Epithelial cell of esophagus (primary cell): ENCODE results near the gene MITF.

ENCODE experiments used
- DNase-seq: peaks from one replicate; pipeline ENCODE4 v3.0.0; 2010; ENCODE audit warnings: low read depth
- H3K4me3 ChIP-seq: 2 replicates; pipeline ENCODE4 v1.5.1; 2011; ENCODE audit warnings: mild to moderate bottlenecking, low read length, control low read depth
- TF ChIP-seq, protein P1 (sequence below): IDR thresholded peaks from 2 replicates; pipeline ENCODE4 v1.5.1; 2011; ENCODE audit warnings: low read depth, mild to moderate bottlenecking, low read length, control low read depth, inconsistent platforms; ENCODE audit not compliant: insufficient read depth; ENCODE audit errors: missing control alignments

Gene MITF

DNA sequence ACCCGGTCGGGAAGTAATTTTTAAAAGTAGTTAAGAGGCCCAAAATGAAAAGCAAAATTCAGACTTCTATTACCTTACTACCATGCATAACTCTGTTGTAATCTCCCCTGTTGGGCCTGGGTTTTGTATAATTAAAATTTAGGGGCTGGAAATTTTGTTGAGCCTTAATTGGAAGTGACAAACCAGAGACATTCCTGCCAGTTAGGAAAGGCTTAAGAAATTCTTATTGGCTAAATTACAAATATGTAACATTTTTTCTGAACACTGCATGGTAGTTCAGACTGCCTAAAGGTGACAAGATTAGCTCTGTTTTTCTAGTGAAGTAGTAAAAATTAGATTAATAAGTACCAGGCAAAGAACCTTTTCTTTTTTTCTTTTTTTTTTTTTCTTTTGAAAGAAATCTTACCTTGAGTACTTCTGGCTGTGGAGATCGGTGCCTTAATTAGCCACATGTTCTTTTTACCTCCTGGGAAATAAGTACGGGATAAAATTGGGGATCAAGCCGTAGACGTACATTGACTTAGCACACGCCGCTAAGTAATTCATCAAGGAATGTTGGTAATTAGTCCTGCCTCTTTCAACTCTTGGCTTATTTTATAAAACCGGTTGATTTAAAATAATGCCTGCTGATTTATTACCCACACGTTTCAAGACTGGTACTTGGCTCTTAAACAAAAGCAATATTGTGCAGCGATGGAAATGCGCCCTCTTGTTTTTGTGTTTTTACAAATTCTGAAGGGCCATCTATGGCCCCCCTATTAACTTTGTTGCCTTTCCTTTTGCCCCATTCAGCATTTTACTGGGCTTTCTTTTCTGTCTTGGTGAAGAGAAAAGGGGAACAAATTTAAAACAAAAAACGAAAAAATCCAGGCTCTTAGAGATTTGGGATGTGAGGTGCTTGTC lies 149.0 kb downstream of the MITF start:
- DNase-seq, result no peak
- TF ChIP-seq, protein P1, sequence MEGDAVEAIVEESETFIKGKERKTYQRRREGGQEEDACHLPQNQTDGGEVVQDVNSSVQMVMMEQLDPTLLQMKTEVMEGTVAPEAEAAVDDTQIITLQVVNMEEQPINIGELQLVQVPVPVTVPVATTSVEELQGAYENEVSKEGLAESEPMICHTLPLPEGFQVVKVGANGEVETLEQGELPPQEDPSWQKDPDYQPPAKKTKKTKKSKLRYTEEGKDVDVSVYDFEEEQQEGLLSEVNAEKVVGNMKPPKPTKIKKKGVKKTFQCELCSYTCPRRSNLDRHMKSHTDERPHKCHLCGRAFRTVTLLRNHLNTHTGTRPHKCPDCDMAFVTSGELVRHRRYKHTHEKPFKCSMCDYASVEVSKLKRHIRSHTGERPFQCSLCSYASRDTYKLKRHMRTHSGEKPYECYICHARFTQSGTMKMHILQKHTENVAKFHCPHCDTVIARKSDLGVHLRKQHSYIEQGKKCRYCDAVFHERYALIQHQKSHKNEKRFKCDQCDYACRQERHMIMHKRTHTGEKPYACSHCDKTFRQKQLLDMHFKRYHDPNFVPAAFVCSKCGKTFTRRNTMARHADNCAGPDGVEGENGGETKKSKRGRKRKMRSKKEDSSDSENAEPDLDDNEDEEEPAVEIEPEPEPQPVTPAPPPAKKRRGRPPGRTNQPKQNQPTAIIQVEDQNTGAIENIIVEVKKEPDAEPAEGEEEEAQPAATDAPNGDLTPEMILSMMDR, result no peak
- no peak overlapping the region for H3K4me3 ChIP-seq

DNA sequence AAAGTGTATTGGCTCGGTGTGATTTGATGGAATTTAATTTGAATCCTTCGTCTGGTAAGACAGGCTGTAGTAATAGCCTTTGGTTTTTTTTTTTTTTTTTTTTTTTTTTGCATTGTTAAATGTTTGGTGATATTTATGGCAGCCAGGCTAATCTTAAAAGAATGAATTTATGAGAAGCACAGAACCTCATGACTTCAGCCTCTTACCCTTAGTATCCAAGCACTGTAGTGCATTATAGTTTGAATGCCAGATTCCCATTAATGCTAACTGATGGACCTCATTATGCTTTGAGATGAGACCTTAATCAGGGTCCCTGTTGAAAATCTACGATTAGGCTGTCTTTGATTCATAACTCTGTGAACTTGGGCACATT lies 149.7 kb downstream of the MITF start:
- no peak overlapping the region for H3K4me3 ChIP-seq
- no peak for DNase-seq
- TF ChIP-seq, protein P1, result no peak

- DNase-seq, result peak; percentile 85
- H3K4me3 ChIP-seq, result no peak overlapping the region
- TF ChIP-seq, protein P1, result no peak
Measured at GRCh38 chr3:69890084-69890483, 150.8 kb downstream of the MITF start.

GRCh38 chr3:69890691-69891090 lies 151.4 kb downstream of the MITF start:
- TF ChIP-seq, protein P1, result no peak
- H3K4me3 ChIP-seq, result no peak overlapping the region
- no peak for DNase-seq

- DNase-seq, result no peak
- H3K4me3 ChIP-seq, result no peak overlapping the region
- TF ChIP-seq, protein P1, result no peak
Measured at GRCh38 chr3:69892706-69893105, 153.4 kb downstream of the MITF start.

GRCh38 chr3:69893274-69893673 lies 154.0 kb downstream of the MITF start:
- H3K4me3 ChIP-seq, result no peak overlapping the region
- TF ChIP-seq, protein P1, result no peak
- no peak for DNase-seq

DNA sequence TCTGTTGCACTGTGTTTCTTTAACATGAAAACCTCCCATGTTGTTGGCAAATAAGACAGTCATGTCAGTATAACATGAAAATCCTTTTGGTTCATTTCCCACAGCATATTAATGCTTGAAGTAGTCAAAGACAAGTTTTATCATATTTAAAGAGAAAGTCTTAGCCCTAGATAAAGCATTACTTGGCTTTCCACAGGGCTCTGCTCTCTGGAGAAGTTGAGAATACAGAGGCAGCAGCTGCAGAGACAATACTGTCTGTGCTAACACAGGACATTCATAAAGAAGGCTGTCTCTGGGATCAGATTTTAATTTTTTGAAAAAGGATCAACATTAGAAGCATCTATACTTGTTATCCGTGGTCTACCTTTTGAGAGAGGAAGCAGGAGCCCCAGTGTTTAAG lies 156.8 kb downstream of the MITF start:
- H3K4me3 ChIP-seq, result no peak overlapping the region
- TF ChIP-seq, protein P1, result no peak
- DNase-seq, result no peak
